GM12878 (cell line): ENCODE data around the gene SLC19A1. TPM values are rescaled to one million over a fixed set of nuclear protein-coding genes. Genes with fewer than 3 reads are reported as not detected.

Experiments used
- CEBPZ ChIP-seq: fragments of 150-350 bp; IDR thresholded peaks from 2 replicates; pipeline ENCODE4 v1.6.1; 2016; ENCODE audit warnings: low read depth, low read length
- E4F1 ChIP-seq: fragments of 450-650 bp; IDR thresholded peaks from 2 replicates; pipeline ENCODE4 v1.6.1; 2018; ENCODE audit warnings: borderline replicate concordance, mild to moderate bottlenecking; ENCODE audit not compliant: partially characterized antibody
- EZH2 ChIP-seq: IDR thresholded peaks from 2 replicates; pipeline ENCODE4 v1.6.1; 2012; ENCODE audit warnings: low read depth, mild to moderate bottlenecking, control low read depth, inconsistent platforms, low read length, borderline replicate concordance; ENCODE audit not compliant: control insufficient read depth
- JUNB ChIP-seq: IDR thresholded peaks from 2 replicates; pipeline ENCODE4 v1.6.1; 2016; ENCODE audit warnings: antibody characterized with exemption, mild to moderate bottlenecking
- JUND ChIP-seq: IDR thresholded peaks from 2 replicates; pipeline ENCODE4 v1.6.1; 2012; ENCODE audit warnings: low read depth, mild to moderate bottlenecking, low read length, improper control_type of control experiment, moderate library complexity
- POLR2AphosphoS2 ChIP-seq: IDR thresholded peaks from 2 replicates; pipeline ENCODE4 v1.6.1; 2011; ENCODE audit warnings: low read depth, mild to moderate bottlenecking, low read length, improper control_type of control experiment, moderate library complexity
- RBBP5 ChIP-seq: fragments of 200-600 bp; sonication (generic); conservative IDR thresholded peaks from 2 replicates; pipeline ENCODE4 v1.6.1; 2016
- RCOR1 ChIP-seq: conservative IDR thresholded peaks from 2 replicates; pipeline ENCODE4 v1.6.1; 2012; ENCODE audit warnings: low read depth, low read length, improper control_type of control experiment
- SKIL ChIP-seq: fragments of 450-650 bp; IDR thresholded peaks from 2 replicates; pipeline ENCODE4 v1.6.1; 2017; ENCODE audit warnings: mild to moderate bottlenecking, low read depth, inconsistent platforms; ENCODE audit not compliant: poor library complexity, severe bottlenecking
- SMAD5 ChIP-seq: IDR thresholded peaks from 2 replicates; pipeline ENCODE4 v1.6.1; 2016; ENCODE audit warnings: antibody characterized with exemption, low read depth
- ZBTB33 ChIP-seq: fragments of 450-650 bp; IDR thresholded peaks from 2 replicates; pipeline ENCODE4 v1.6.1; 2017; ENCODE audit warnings: mild to moderate bottlenecking
- polyA plus RNA-seq, 11 experiments: library from polyadenylated mRNA; depleted of rRNA in 4 of 11; unstranded in 6 of 11; stranded (reverse) in 5 of 11; fragments of >200 nt; fragmentation: Nextera tagmentation in 4 of 11; fragmentation: Illumina TruSeq in 1 of 11; extraction: Ambion mirVana in 4 of 11; extraction: Trizol in 1 of 11; gene quantifications; 1 replicate in 1 of 11; 2 replicates in 10 of 11; pipeline versions ENCODE4 v1.2.1 to v1.2.3, GENCODE V29; 2011 to 2016; ENCODE audit warnings: inconsistent platforms in 2 of 11, missing spikeins in 2 of 11, low read depth in 1 of 11
- total RNA-seq, 4 experiments: library from RNA; depleted of rRNA in 3 of 4; stranded (reverse); fragments of >200 nt in 3 of 4; fragmentation: Illumina TruSeq in 1 of 4; extraction: Trizol in 1 of 4; gene quantifications; 2 replicates each; pipeline versions ENCODE4 v1.2.1 to v1.2.3, GENCODE V29; 2013 to 2021

SLC19A1 gene
- total and polyA plus RNA-seq, 10 of the 15 experiments (the other 5 are each of a cell fraction or from before 2014, with no cell fraction given): 0.42 to 49.7 (median 12.2) TPM

GRCh38 chr21:45580181-45580575 lies 37.9 kb upstream of the SLC19A1 start (continued):
- TF ChIP-seq E4F1 (no peak), RCOR1 (no peak), EZH2 (no peak), POLR2AphosphoS2 (no peak), ZBTB33 (no peak), JUND (no peak), SMAD5 (no peak), SKIL (no peak), JUNB (no peak), CEBPZ (no peak), RBBP5 (no peak)
- TF ChIP-seq, all 136 proteins: peak for 0
